ENCODE measurements around the gene MIEF1.

Gene MIEF1

GRCh38 chr22:39502109-39502788, at the start of gene MIEF1:
MIEF1 (plus strand) TSS chr22:39502290; CDS start chr22:39511295, 9,005 bp downstream.
- peak; percentile 55 to 99 (median 94) for DNase-seq

DNA sequence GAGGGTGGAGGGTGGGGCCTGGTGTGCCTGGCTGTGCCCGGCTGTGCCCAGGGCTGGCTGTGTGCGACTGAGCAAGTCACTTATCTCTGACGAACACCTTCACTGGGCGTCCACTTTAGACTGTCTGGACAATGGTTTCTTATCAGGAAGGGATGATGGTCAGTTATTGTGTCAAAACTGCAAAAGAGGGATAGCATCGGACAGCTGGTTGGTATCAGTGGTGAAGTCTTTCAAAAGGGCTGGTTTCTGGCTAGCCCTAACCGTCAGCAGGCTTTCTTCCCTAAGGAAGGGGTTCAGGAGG, 49.4 kb upstream of the MIEF1 start:
- peak in 2 of 56 donors; percentile 29 to 30 for DNase-seq

GRCh38 chr22:39453765-39454378, 48.2 kb upstream of the MIEF1 start:
- no peak for DNase-seq

DNA sequence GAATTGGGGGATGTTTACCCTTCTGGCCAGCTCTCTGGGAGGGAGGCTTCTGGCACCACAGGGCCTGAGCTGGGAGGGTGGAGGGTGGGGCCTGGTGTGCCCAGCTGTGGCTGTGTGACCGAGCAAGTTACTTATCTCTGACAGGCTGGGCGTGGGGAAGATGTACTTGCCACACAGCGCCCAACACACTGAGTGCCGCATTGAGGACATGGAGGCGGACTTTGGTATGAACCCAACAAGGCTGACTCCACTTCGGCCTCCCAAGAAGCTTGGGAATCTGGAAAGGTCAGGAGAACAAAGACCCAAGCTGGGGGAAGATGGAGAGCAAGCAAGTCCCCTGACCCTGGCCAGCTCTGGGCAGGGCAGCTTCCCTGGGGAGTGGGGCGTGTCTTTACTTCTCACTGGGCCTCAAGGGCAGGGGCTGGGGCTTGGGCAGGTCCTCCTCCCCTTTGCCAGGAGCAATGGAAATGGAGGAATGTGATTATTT, 47.7 kb upstream of the MIEF1 start:
- DNase-seq, result no peak

- DNase-seq, result peak in 9 of 56 donors; percentile 36 to 62 (median 45)
Observed at GRCh38 chr22:39456522-39457197, 45.4 kb upstream of the MIEF1 start, which contains the start of gene MGAT3. MGAT3 (plus strand) TSS chr22:39457012; CDS start chr22:39487348, 30,336 bp downstream.

DNA sequence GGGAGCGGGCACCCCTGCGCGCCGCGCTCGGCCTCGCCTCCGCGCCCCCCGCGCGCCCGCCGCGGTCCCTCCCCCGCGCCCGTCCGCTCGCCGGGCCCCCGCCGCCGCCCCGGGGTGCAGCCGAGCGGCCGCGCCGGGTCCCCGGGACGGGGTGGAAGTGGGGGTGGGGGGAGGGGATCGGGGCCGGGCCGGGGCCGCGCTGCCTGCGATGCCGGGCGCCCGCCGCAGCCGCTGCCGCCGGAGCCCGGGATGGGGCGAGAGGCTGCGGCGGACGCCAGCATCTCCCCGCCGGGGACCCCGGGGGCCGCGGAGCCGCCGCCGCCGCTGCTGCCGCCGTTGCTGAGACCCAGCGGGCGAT, 44.9 kb upstream of the MIEF1 start:
- DNase-seq, result no peak

- DNase-seq, result peak in 22 of 56 donors; percentile 17 to 70 (median 42)
Observed at GRCh38 chr22:39457556-39458443, 44.3 kb upstream of the MIEF1 start.

DNA sequence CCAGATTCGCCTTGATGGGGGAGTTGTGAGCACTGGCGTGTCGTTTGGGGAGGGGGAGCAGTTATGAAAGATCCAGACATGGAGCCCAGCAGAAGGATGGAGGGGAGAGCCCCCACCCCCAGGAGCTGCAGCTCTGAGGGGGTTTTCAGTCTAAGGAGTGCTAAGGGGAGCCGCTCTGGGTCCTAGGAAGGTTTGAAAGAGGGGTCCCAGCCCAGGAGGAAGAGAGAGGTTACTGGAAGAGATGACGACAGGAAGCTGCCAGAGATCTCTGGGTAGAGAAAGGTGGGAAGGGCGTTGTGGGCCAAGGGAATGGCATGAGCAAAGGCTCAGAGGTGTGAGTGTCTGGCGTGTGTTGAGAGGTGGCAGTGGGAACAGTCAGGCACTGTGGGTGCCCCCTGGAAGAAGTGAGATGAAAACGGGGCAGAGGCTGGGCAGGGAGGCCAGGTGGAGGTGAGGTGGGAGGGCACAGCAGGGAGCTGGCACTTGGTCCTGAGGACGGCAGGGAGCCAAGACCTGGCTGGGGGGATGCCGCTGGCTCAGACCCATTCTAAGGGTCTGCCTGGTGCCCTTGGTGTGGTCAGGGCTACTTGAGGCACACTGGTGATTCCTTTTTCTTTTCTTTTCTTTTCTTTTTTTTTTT, 43.5 kb upstream of the MIEF1 start:
- DNase-seq, result peak in 1 of 56 donors; percentile 57

GRCh38 chr22:39459681-39460080, 42.4 kb upstream of the MIEF1 start:
- peak in 3 of 56 donors; percentile 12 to 21 (median 16) for DNase-seq

GRCh38 chr22:39462443-39463221, 39.5 kb upstream of the MIEF1 start:
- peak in 9 of 56 donors; percentile 9 to 59 (median 28) for DNase-seq

DNA sequence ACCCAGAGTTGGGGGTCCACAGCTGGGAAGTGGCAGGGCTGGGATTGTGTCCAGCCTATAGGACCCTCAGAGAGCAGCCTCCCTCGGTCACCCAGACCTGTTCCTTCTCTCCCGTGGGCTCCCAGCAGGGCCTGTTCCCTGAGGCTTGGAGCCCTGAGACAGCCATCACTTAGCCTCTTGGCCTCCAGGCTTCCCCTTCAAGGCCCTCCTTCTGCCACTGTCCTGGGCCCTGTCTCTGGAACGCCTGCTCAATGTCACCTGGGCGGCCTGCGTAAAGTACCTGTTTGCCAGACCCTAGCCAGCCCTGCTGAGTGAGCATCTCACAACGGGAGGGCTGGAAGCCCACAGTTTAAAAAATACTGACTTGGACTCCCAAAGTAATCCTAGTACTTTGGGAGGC, 38.8 kb upstream of the MIEF1 start:
- DNase-seq, result no peak

DNA sequence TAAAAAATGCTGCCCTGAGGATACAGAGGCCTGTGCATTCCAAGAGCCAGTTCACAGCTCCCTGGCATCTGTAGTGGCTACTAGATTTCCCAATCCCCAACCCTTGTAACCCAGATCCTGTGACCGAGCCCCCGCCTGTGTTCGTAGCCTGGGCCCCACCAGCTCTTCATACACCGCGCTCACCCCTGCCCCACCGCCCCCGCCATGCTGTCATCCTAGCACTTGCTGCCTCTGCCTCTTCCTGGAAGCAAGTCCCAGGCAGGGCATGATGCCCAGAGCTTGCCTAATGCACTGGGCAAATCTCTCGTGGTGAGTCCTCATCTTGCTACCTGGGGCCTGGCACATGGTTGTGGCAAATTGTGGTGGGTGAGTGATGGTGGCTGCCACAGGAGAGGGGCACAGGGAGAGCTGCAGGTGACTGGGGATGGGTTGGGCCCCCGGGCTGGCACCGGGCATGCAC, 38.1 kb upstream of the MIEF1 start:
- DNase-seq, result peak in 45 of 56 donors; percentile 12 to 89 (median 69)

- DNase-seq, result no peak
Observed at GRCh38 chr22:39466228-39467006, 35.7 kb upstream of the MIEF1 start.

GRCh38 chr22:39467390-39467895, 34.6 kb upstream of the MIEF1 start:
- no peak for DNase-seq

DNA sequence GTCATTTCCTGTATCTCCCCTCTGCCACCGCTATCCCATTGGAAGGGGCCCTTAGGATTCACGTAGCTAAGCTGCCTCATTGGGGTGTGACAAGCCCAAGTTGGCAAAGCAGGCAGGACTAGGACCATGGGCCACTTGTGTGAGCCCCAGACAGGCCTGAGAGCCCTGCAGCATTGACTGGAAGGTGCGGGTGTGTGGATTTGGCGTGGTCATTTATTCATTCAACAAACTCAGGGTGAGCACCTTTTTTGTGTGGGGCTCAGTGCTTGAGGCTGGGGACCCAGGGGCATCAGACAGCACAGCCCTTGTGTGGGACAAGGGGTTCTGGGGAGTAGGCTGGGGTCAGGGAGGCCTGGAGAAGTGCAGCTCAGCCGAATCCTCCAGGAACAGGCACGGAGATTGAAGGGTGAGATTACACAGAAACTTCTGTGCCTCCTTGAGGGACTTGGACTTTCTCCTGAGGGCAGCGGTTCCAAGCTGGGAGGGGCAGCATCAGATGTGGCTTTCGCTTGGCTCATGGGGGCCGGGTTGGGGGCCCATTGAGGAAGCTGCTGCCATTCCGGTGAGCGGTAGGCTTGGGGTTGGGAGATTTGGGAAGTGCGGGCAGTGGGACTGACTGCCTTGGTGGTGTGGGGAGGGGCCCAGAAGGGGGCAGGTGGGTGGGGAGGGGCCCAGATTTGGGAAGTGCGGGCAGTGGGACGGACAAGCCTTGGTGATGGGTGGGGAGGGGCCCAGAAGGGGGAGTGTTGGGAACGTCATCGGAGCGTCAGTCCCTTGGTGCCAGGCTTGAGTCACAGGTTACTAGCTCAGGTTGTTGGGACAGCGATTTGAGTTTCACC, 33.4 kb upstream of the MIEF1 start:
- peak in 2 of 56 donors; percentile 33 to 48 for DNase-seq

GRCh38 chr22:39469326-39469680, 32.8 kb upstream of the MIEF1 start:
- DNase-seq, result peak in 1 of 56 donors; percentile 79

- peak in 54 of 56 donors; percentile 27 to 93 (median 75) for DNase-seq
Observed at GRCh38 chr22:39469681-39470450, 32.2 kb upstream of the MIEF1 start.
